ENCODE measurements around the gene AK8. TPM values are rescaled to one million over a fixed set of nuclear protein-coding genes. Genes with fewer than 3 reads are reported as not detected.

Gene AK8
- total RNA-seq, 1 experiment from 2014 or later, result not detected

DNA sequence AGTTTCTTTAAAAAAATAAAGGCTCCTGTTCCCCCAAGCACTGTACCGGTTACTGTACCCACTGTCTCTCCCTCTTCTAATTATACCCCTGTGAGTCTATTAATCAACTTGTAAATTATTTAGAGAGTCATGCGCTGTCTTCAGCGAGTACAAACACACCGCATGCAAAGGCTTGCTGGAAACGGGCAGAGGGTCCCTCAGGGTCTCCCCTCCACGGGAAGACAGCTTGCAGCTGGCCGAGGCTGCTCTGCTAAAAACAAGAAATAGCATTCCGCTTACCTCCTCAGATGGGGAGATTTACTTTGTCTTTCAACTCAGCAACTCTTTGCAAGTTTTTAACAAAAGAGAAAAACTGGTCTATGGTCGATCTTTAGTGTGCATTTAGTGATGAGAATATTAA is 71.8 kb downstream of the AK8 start:
- DNase-seq (ENCODE audit: low spot score), result no peak
- Histone ChIP-seq H3K27me3 (replicated peaks; ENCODE audit: insufficient read depth, low read depth, low read length, poor library complexity) (peaks cover 16% of the 10 kb centered on the region), H3K4me3 (ENCODE audit: low read depth, low read length, poor library complexity, severe bottlenecking) (no peak overlapping the region), H3K9me3 (ENCODE audit: low read depth, low read length, poor library complexity, severe bottlenecking) (no peaks in the 10 kb centered on the region), H3K36me3 (ENCODE audit: insufficient read depth, low read length, poor library complexity, severe bottlenecking) (no peaks in the 10 kb centered on the region), H3K27ac (ENCODE audit: low read depth, low read length, poor library complexity, severe bottlenecking) (no peak overlapping the region), H3K4me1 (ENCODE audit: insufficient read depth, low read length, poor library complexity, severe bottlenecking) (no peaks in the 10 kb centered on the region)
- intact Hi-C loops (cut with micrococcal nuclease; ENCODE audit: unreplicated experiment), result loop anchor here (10.0 kb wide), 2 partner anchors 168 to 232 kb away; partner anchors contain the start of gene GFI1B
- BruUV-seq (replicated peaks), result no TSS peak
- no peak for TF ChIP-seq EZH2 (IDR thresholded peaks at IDR 0.05; ENCODE audit: borderline replicate concordance, low read depth, low read length, poor library complexity, severe bottlenecking)
- TF ChIP-seq, protein P1, sequence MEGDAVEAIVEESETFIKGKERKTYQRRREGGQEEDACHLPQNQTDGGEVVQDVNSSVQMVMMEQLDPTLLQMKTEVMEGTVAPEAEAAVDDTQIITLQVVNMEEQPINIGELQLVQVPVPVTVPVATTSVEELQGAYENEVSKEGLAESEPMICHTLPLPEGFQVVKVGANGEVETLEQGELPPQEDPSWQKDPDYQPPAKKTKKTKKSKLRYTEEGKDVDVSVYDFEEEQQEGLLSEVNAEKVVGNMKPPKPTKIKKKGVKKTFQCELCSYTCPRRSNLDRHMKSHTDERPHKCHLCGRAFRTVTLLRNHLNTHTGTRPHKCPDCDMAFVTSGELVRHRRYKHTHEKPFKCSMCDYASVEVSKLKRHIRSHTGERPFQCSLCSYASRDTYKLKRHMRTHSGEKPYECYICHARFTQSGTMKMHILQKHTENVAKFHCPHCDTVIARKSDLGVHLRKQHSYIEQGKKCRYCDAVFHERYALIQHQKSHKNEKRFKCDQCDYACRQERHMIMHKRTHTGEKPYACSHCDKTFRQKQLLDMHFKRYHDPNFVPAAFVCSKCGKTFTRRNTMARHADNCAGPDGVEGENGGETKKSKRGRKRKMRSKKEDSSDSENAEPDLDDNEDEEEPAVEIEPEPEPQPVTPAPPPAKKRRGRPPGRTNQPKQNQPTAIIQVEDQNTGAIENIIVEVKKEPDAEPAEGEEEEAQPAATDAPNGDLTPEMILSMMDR (conservative IDR thresholded peaks at IDR 0.05; ENCODE audit: low read depth, low read length), result no peak
- ChIA-PET CTCF (no interaction called here), POLR2A (ENCODE audit: low non-redundant PET) (no interaction called here)

DNA sequence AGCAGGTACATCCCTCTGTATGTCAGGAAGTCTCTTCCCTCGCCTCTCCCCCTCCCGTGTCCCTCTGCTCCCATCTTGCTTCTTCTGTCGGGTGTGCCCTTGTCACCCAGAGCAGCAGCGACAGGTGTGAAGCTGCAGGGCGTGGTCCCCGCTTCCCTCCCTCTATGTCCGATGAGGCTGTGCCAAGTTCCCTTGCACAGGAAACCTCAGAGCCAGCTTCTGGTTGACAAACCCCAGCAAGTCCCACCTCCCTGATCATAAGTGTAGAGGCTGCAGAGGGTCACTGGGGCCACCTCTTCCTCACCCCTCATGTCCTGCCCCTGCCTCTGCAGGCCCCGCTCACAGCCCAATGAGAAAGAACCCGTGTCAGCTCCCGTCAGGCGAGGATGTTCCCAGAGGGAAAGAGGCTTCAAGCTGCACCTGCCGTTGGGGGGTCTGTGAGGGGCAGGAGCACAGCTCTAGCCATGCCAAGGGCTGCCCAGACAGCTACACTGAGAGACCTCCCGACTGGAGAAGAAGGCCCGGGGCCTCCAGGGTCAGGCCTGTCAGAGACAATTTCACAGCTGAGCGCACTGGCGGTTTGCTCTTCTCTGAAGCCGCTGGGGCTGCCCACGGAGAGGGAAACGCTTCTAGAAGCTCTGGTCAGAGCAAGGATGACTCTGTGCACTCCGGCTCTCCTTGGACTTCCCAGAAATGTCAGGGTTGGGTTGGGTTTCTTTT is 73.3 kb downstream of the AK8 start:
- peaks cover 3% of the 10 kb centered on the region for H3K4me1 ChIP-seq (ENCODE audit: insufficient read depth, low read length, poor library complexity, severe bottlenecking)
- peaks cover 11% of the 10 kb centered on the region for H3K27me3 ChIP-seq (replicated peaks; ENCODE audit: insufficient read depth, low read depth, low read length, poor library complexity)
- POLR2A ChIA-PET (ENCODE audit: low non-redundant PET), result no interaction called here
- H3K4me3 ChIP-seq (ENCODE audit: low read depth, low read length, poor library complexity, severe bottlenecking), result no peak overlapping the region
- intact Hi-C loops (cut with micrococcal nuclease; ENCODE audit: unreplicated experiment), result loop anchor here (5.0 to 10.0 kb wide), 3 partner anchors 170 to 392 kb away; partner anchors contain the start of genes CFAP77 and GFI1B
- no peak overlapping the region for H3K27ac ChIP-seq (ENCODE audit: low read depth, low read length, poor library complexity, severe bottlenecking)
- no peaks in the 10 kb centered on the region for H3K9me3 ChIP-seq (ENCODE audit: low read depth, low read length, poor library complexity, severe bottlenecking)
- no TSS peak for BruUV-seq (replicated peaks)
- H3K36me3 ChIP-seq (ENCODE audit: insufficient read depth, low read length, poor library complexity, severe bottlenecking), result no peaks in the 10 kb centered on the region
- no peak for TF ChIP-seq EZH2 (IDR thresholded peaks at IDR 0.05; ENCODE audit: borderline replicate concordance, low read depth, low read length, poor library complexity, severe bottlenecking)
- TF ChIP-seq, protein P1 (conservative IDR thresholded peaks at IDR 0.05; ENCODE audit: low read depth, low read length), result no peak
- DNase-seq (ENCODE audit: low spot score), result no peak
- CTCF ChIA-PET, result no interaction called here

DNA sequence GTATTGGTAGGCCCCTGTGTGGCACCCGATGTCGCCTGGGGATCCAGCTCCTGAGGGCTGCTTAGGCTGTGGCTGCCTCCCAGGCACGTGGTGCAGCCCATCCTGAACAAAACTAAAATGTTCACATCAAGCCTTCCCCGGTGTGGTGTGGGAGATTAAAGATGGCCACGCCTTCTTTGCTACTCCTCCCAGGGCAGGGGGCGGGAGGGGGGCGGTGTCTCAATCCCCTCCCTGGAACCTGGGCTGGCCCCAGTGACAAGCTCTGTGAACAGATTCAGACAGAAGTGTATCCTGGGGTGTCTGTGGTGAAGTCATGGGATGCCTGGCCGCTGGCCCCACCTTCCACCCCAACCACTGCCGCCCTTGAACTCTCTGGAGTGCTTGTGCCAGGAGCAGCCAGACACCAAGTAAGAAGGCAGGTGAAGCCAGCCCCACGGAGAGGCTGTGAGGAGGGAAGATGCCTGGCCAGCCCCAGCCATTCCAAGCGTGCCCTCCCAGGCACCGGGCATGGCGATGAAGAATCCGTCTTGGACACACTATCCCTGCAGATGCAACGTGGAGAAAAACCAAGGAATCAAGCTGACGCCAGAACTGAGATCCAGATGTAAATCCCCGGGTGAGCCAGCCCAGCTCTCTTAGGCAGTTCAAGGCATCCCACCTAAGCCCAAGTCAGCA is 75.8 kb downstream of the AK8 start:
- Histone ChIP-seq H3K27me3 (replicated peaks; ENCODE audit: insufficient read depth, low read depth, low read length, poor library complexity) (peaks cover 11% of the 10 kb centered on the region), H3K27ac (ENCODE audit: low read depth, low read length, poor library complexity, severe bottlenecking) (no peak overlapping the region), H3K36me3 (ENCODE audit: insufficient read depth, low read length, poor library complexity, severe bottlenecking) (no peaks in the 10 kb centered on the region), H3K4me3 (ENCODE audit: low read depth, low read length, poor library complexity, severe bottlenecking) (no peak overlapping the region), H3K4me1 (ENCODE audit: insufficient read depth, low read length, poor library complexity, severe bottlenecking) (peaks cover 3% of the 10 kb centered on the region), H3K9me3 (ENCODE audit: low read depth, low read length, poor library complexity, severe bottlenecking) (no peaks in the 10 kb centered on the region)
- ChIA-PET CTCF (interaction anchor here (0.7 kb wide), 1 partner anchor 30 kb away, joined by 3 read pairs; no protein-coding TSS in a partner anchor), POLR2A (ENCODE audit: low non-redundant PET) (no interaction called here)
- intact Hi-C loops (cut with micrococcal nuclease; ENCODE audit: unreplicated experiment), result loop anchor here (5.0 to 10.0 kb wide), 3 partner anchors 173 to 390 kb away; partner anchors contain the start of genes CFAP77 and GFI1B
- peak; percentile 17 for DNase-seq (ENCODE audit: low spot score)
- BruUV-seq (replicated peaks), result no TSS peak
- TF ChIP-seq, protein P1 (conservative IDR thresholded peaks at IDR 0.05; ENCODE audit: low read depth, low read length), result no peak
- TF ChIP-seq EZH2 (IDR thresholded peaks at IDR 0.05; ENCODE audit: borderline replicate concordance, low read depth, low read length, poor library complexity, severe bottlenecking), result no peak
